ENCODE results near the gene CELSR3.

Gene CELSR3

GRCh38 chr3:48656841-48657281, 5.8 kb downstream of the CELSR3 start:
- DNase-seq: no peak

GRCh38 chr3:48656061-48656840, 6.4 kb downstream of the CELSR3 start:
- no peak for DNase-seq

GRCh38 chr3:48655606-48656005, 7.1 kb downstream of the CELSR3 start:
- DNase-seq: no peak

- no peak for DNase-seq
Measured at GRCh38 chr3:48655063-48655462, 7.6 kb downstream of the CELSR3 start.

GRCh38 chr3:48652923-48653715, 9.6 kb downstream of the CELSR3 start:
- no peak for DNase-seq

- DNase-seq: no peak
Measured at GRCh38 chr3:48651771-48652170, 10.9 kb downstream of the CELSR3 start.

- DNase-seq: no peak
Measured at GRCh38 chr3:48650723-48651122, 12.0 kb downstream of the CELSR3 start.

- DNase-seq: no peak
Measured at GRCh38 chr3:48648188-48648850, 14.4 kb downstream of the CELSR3 start.

- no peak for DNase-seq
Measured at GRCh38 chr3:48647714-48648113, 15.0 kb downstream of the CELSR3 start.

- DNase-seq: no peak
Measured at GRCh38 chr3:48644898-48645760, 17.6 kb downstream of the CELSR3 start.

- DNase-seq: no peak
Measured at GRCh38 chr3:48642605-48643004, 20.1 kb downstream of the CELSR3 start.

- no peak for DNase-seq
Measured at GRCh38 chr3:48641396-48641795, 21.3 kb downstream of the CELSR3 start.

GRCh38 chr3:48639944-48640606, 22.6 kb downstream of the CELSR3 start:
- DNase-seq: no peak

GRCh38 chr3:48637305-48637704, 25.4 kb downstream of the CELSR3 start:
- DNase-seq: no peak

GRCh38 chr3:48636149-48636655, 26.5 kb downstream of the CELSR3 start:
- DNase-seq: no peak

- DNase-seq: peak; percentile 82
Measured at GRCh38 chr3:48635222-48636021, 27.3 kb downstream of the CELSR3 start, which contains the start of gene SLC26A6. Gene SLC26A6, minus strand, starts transcription at chr3:48635461. Its CDS starts 68 bp downstream, at chr3:48635393.

GRCh38 chr3:48634661-48635221, 27.9 kb downstream of the CELSR3 start:
- DNase-seq: no peak

- DNase-seq: no peak
Measured at GRCh38 chr3:48633743-48634142, 28.9 kb downstream of the CELSR3 start.

- DNase-seq: no peak
Measured at GRCh38 chr3:48633256-48633655, 29.4 kb downstream of the CELSR3 start.
